GM19099 (cell line): ENCODE data around the gene NR6A1.

Source experiments
- POLR2A ChIP-seq: IDR thresholded peaks from 3 replicates; pipeline ENCODE4 v1.6.1; 2011; ENCODE audit warnings: low read depth; ENCODE audit not compliant: insufficient read length; ENCODE audit errors: extremely low read depth

NR6A1 gene

DNA sequence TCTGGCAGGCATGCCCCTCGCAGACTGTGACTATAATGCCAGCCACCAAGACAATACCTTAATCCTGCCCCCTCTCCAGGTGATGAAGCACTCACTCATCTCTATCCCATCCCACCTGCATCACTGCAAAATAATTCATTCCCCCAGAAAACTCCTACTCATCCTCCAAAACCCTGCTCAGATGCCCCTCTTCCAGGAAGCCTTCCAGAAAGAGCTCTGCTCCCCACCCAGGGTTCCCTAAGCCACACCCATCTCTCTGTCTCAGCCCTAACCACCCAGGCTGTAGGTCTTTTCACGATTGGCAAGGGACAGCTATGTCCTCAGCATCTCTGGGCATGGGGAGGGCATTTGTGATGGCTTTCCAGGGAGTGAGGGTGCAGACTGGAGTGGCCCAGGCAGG is 281.1 kb downstream of the NR6A1 start:
- TF ChIP-seq POLR2A: no peak

DNA sequence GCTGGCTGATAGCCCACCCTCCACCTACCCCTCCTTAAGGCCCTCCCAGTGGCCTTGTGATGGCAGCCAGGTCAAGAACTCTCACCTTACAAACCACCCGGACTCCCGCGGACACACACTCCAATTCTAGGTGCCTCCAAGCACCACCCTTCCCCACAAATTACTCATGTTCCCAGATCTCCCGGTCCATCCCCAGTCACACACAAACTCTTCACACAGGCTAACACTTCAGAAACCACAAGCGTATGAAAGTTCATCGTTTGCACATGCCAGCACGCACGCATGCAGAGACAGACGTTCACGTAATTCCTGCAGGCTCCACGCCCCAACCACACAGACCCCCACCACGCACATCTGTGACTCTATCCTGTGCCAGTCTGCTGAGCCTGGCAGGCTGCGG is 281.9 kb downstream of the NR6A1 start:
- TF ChIP-seq POLR2A: no peak

DNA sequence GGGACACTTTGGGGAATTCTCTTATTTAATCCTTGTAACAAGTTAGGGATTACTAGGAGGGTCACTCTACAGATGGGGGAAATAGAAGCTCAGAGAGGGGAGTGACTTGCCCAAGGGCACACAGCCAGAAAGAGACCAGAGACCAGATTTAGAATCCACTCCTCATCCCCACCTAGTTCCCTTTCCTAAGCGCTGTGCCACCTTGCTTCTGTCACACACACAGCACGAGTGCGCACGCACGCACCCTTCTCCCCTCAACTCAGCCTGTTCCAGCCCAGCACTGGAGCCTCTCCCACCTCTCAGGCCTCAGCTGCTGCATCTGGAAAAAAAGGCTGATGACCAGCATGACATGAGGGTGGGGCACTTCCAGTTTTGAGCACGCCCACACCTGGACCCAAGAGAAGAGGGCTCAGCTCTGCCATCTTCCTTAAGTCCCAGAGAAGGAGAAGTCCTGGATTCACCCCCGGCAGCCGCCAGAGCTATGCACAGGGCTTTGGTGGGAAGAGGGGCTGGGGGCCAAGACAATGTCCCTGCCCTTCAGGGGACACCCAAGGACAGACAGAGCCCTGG is 282.4 kb downstream of the NR6A1 start:
- TF ChIP-seq POLR2A: no peak

DNA sequence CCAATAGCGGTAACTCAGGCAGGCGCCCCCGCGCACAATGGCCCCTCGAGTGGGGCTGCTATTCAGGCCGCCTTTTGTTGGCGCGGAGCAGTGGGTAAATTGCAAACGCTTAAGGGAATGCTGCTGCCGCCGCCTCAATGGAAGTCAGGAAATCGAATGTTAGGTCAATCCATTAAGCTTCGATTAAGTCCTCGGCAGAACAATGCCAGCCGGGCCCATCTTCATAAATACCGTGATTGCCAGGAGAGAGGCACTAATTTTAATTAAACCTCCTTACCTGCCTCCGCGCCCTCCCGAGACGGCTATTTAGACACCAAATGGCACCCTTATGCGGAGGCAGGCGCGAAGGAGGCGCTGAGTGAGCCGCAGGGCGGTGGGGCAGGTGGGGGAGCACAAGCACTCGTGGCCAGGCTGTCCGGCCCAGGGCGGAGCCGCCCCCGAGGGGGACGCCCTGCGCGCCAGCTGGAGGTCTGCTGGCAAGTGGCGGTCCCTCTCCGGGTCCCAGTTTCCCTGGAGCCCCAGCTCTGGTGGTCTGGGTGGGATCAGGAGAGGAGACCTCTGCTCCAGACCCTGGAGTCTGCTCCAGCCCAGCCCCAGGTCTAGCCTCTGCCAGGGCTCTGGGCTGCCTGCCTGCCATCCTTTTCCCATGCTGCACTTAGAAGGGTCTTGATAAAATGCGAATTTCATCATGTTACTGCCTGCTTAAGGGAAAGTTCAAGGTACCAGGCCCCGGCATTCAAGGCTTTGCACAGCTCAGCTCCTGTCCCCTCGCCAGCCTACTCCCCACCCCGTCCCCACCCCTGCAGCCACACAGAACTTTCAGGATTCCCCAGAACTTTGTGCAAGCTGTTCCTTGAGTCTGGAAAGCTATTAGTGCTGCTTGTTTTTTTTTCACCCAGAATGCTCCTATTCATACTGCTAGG is 283.6 kb downstream of the NR6A1 start:
- no peak for TF ChIP-seq POLR2A

DNA sequence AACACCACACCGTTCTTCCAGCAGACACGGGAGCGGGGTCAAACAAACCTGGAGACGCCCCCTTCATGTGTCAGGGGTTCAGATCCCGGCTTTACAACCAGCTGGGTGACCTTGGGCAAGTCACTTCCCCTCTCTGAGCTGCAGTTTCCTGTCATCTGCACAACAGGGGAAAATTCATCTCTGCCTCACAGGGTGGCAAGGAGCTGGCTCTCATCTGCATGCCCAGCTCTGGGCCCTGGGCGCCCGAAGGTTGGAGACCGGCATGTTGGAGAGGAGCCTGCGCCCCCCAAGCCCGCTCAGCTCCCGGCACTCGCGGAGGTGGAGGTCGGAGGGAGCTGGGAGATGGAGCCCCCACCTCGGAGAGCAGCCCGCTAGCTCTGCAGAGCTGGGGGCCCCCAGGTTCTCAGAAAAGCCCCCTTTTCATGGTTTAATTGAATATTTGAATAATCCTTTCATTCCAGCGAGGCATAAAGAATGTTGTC is 284.3 kb downstream of the NR6A1 start:
- TF ChIP-seq POLR2A: no peak

DNA sequence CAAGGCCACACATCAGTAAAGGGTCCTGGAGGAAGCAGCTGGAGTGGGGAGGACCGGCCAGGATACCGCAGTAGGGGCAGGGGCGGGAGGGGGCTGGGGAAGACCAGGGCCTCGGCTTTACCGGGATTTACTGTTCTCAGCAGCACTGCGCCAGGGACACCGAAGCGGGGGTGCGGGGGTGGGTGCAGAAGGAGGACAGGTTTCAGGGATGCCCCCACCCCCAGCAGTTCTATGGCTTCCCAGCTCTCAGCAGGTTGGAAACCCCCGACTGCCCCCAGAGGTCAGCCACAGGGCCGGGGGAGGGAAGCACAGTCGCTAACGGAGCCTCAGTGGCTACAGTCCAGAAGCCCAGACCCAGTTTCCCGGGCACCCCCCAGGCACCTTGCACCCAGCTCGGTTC is 285.2 kb downstream of the NR6A1 start:
- no peak for TF ChIP-seq POLR2A

DNA sequence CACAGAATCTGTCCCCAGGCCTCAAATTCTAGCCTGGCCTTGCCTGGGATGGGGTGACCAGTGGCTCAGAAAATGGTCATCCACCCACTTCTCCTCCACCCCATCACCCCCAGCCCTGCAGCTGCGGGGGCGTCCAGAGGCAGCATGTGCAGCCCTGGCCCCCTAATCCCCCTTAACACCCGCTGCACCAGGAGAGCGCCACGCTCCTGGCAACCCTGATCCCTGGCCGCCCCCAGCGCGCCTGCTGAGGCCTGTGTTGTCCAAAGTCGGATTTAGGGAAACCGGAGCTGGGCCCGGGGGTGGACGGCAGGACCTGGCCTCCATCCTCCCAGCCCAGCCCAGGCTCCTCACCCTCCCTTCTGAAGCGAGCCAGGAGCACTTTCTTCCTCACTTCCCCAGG is 285.9 kb downstream of the NR6A1 start:
- TF ChIP-seq POLR2A: no peak

DNA sequence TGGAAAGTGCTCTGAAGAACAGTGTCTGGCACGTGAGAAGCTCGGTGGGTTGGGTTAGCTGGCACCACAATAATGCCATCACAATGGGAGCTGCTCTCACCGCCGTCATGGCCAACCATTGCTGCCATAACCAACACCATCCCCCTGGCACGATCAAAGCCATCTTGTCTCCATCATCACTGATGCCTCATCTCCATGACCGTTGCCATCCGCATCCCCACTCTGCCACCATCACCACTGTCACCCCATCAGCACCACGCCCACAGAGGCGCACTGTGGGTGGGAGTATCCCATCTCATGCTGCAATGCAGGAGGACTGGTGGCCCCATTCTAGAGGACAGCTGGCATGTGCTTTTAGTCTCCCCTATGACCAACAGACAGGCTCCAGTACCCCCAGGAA is 287.6 kb downstream of the NR6A1 start:
- TF ChIP-seq POLR2A: no peak

DNA sequence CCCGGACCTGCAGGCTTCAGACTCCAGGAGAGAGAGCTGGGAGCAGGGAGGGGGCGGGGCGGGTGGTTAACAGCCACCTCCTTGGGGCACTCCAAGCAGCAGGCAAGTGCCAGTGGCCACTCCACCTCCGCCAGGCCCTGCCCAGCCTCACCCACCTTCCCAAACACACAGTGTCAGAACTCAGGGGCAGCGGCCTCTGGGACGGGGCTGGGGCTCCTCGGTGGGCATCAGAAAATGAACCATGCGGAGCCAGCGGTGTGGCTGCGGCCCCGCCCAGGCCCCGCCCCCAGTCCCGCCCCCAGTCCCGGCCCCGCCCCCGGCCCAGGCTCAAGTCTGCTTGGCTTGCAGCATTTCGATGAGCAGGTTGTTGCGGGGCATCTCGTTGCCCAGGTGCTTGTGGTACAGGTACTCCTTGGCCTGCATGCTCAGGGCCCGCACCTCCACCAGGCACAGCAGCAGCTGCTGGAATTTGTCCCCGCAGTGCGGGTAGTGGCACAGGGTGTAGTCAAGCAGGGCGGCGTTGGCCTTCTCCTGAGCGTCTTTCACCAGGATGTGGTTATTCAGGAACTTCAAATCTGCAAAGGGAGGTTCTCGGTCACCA is 288.6 kb downstream of the NR6A1 start:
- no peak for TF ChIP-seq POLR2A

DNA sequence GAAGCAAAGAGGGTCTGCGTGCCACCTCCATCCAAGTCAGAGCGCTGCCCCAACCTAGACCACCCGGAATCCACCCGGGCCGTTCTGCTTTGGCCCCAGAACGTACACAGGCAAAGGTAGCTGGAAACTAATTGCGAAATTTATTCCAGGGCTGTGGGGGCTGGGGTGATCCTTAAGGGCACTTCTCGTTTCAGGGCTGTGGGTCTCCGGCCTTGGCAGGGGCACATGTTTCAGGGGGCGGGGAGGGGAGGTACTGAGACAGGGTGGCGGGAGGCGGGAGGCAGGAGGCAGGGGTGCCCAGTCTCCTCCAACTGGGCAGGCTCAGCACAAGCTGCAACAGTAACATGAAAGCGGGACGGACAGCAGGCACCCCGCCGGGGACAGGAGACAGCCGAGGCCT is 290.0 kb downstream of the NR6A1 start:
- no peak for TF ChIP-seq POLR2A

DNA sequence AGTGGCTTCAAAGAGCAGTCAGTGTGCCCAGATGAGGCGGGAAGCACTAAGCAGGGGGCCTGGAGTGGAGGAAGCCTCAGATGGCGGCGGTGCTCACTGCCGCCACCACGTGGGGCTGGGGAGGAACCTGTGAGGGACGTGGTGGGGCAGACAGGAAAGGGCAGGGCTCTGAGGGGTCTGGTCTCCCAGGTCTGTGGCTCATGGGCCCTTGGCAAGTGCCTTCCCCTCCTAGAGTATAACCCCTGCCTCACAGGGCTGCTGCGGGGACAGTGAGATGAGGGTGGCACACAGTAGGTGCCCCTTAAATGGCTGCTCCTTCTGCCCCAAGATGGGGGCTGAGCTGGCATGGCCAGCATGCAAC is 290.5 kb downstream of the NR6A1 start:
- no peak for TF ChIP-seq POLR2A

DNA sequence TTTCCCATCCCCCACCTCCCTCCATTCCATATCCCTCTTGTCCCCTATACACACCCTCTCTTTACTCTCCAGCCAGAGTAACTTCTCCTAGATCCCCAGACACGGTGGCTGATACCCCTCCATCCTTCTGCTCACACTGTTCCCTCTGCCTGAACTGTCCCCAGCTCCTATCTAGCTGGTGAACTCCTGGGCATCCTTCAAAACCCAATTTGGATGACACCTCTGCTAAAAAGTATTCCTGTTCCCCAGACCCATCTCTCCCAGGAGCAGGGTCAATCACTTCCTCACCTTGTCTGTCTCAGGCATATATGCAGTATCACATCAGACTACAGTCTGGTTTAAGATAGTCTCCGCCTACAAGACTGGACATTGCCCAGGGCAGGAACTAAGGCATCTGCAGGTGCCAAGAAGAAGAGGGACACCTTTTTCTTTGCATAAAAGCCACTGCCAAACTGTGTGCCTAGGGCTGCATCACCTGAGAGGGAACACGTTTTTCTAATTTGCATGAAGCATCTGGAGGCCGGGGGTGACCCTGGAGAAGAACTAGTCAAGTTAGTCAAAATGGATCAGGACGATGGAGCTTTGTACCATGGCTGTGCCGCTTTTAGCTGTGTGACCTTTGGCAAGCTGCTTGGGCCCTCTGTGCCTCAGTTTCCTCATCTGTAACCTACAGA is 291.0 kb downstream of the NR6A1 start:
- TF ChIP-seq POLR2A: no peak

DNA sequence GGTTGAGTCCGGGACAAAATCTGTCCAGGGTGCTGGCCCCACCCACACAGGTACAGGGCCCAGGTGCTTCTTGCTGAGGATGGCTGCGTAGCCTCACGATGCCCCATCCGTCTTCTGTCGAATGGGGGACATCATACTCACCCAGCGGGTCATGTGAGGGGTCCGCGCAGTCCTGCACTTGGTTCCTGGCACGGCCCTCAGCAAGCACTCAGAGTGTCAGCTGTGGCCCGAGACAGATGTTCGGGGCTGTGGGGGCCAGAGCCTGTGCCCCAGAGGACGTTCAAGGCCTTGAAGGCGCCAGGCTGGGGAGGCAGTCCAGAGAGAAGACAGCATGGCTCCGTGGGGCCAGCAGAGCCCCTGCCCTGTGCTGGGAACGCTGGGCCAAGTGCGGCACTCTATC is 291.7 kb downstream of the NR6A1 start:
- TF ChIP-seq POLR2A: no peak

DNA sequence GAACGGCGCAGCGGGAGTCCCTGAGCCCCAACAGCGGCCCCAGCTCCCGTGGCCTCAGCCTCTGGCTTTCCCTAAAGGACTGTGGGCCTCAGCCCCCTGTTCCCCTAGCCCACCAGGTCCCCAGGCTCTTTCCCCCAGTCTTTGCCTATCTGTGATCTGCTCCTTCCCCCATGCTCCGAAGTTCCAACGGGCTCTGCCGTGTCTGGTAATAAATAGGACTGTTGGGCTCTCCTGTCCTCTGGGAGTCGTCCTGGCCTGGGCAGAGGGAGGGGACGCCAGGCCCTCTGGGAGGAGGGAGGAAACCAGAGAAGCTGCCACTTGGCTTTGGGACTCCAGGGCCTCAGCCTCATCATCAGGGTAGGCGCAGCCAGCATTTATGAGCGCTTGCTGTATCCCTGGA is 292.8 kb downstream of the NR6A1 start:
- TF ChIP-seq POLR2A: no peak

DNA sequence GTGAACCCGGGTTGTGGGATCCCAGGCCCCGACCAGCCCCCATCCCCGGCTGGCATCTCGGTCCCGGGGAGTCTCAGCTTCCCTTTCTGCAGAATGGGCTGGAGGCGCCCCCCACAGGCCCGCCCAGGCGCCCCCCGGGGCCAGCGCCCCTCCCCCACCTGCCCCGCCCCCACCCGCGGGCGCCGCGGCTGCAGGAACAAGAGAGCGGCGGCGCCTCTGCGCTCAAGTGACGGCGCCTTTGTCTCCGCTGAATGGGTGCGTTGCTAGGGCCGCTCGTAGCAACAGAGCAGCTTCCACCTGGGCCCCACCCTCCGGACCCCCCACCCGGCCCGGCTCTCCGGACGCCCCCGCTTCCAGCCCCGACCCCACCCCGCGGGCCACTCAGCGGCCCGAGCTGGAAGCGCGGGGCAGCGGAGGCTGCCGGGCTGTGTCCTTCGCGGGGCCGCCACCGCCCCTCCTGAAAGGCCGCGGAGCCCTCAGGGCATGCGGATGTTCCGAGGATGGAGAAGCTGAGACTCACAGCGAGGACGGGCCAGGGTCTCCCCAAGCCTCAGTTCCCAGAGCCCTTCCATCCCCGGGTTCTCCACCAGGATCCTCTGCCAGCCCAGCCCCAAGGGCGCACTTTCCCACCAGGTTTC is 293.3 kb downstream of the NR6A1 start:
- no peak for TF ChIP-seq POLR2A
